ENCODE measurements around the gene AGK. TPM values are rescaled to one million over a fixed set of nuclear protein-coding genes. Genes with fewer than 3 reads are reported as not detected.
A peak's percentile ranks its signal among the peaks of the same experiment; 100 is the strongest.

Gene AGK
- total RNA-seq, 1 experiment from 2014 or later: 48.9 TPM

DNA sequence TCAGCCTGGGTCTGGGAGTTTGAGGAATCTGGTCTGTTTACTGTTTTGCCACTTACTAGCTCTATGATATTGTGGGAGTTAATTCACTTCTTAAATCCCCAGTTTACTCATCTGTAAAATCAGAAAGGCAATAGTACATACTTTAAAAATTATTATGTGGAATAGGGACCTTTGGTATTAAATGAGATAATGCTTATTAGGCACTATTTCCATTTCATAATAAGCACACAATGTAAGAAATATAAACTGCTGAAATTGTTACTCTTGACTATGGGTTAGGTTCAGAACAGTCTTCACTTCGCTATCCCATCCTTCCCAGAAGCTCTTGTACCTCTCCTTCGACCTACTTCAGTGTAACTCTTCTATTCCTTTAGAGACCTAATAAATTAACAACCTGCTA, 47.2 kb downstream of the AGK start:
- Histone ChIP-seq H3K9me2 (replicated peaks; ENCODE audit: insufficient read depth, low read length) (no peaks in the 10 kb centered on the region), H3K4me1 (ENCODE audit: low read length) (peaks cover 7% of the 10 kb centered on the region), H3K4me3 (ENCODE audit: low read length) (no peak overlapping the region), H3K36me3 (ENCODE audit: insufficient read depth, low read length) (peaks cover 11% of the 10 kb centered on the region; the same call in 1 of the 2 replicates), H3K9ac (ENCODE audit: low read length) (no peak overlapping the region), H2AFZ (ENCODE audit: low read length) (no peak overlapping the region), H3K27ac (ENCODE audit: low read length) (no peak overlapping the region), H3K9me3 (ENCODE audit: low read length) (no peaks in the 10 kb centered on the region), H4K20me1 (ENCODE audit: insufficient read depth, low read depth, low read length) (no peaks in the 10 kb centered on the region), H3K4me2 (ENCODE audit: low read depth, low read length, poor library complexity, severe bottlenecking) (no peak overlapping the region), H3K27me3 (ENCODE audit: low read length) (no peaks in the 10 kb centered on the region), H3K79me2 (ENCODE audit: low read length) (peaks cover 4% of the 10 kb centered on the region; the same call in 1 of the 2 replicates)
- no peak for DNase-seq

GRCh38 chr7:141600168-141601006, 49.2 kb downstream of the AGK start:
- Histone ChIP-seq H3K27me3 (ENCODE audit: low read length) (no peaks in the 10 kb centered on the region), H3K4me1 (ENCODE audit: low read length) (peaks cover 5% of the 10 kb centered on the region; the same call in 1 of the 2 replicates), H2AFZ (ENCODE audit: low read length) (no peak overlapping the region), H3K36me3 (ENCODE audit: insufficient read depth, low read length) (peaks cover 11% of the 10 kb centered on the region; the same call in 1 of the 2 replicates), H3K9me2 (replicated peaks; ENCODE audit: insufficient read depth, low read length) (no peaks in the 10 kb centered on the region), H3K9ac (ENCODE audit: low read length) (no peak overlapping the region), H3K79me2 (ENCODE audit: low read length) (no peaks in the 10 kb centered on the region), H3K4me2 (ENCODE audit: low read depth, low read length, poor library complexity, severe bottlenecking) (no peak overlapping the region), H3K9me3 (ENCODE audit: low read length) (no peaks in the 10 kb centered on the region), H3K4me3 (ENCODE audit: low read length) (no peak overlapping the region), H4K20me1 (ENCODE audit: insufficient read depth, low read depth, low read length) (no peaks in the 10 kb centered on the region), H3K27ac (ENCODE audit: low read length) (no peak overlapping the region)
- no peak for DNase-seq

GRCh38 chr7:141609576-141609975, 58.4 kb downstream of the AGK start:
- Histone ChIP-seq H3K4me3 (ENCODE audit: low read length) (no peak overlapping the region), H3K27ac (ENCODE audit: low read length) (no peak overlapping the region), H3K36me3 (ENCODE audit: insufficient read depth, low read length) (peaks cover 19% of the 10 kb centered on the region; the same call in 1 of the 2 replicates), H3K9me2 (replicated peaks; ENCODE audit: insufficient read depth, low read length) (no peaks in the 10 kb centered on the region), H3K9me3 (ENCODE audit: low read length) (no peaks in the 10 kb centered on the region), H4K20me1 (ENCODE audit: insufficient read depth, low read depth, low read length) (no peaks in the 10 kb centered on the region), H3K9ac (ENCODE audit: low read length) (no peak overlapping the region), H2AFZ (ENCODE audit: low read length) (no peak overlapping the region), H3K79me2 (ENCODE audit: low read length) (peaks cover 4% of the 10 kb centered on the region; the same call in 1 of the 2 replicates), H3K4me2 (ENCODE audit: low read depth, low read length, poor library complexity, severe bottlenecking) (no peak overlapping the region), H3K27me3 (ENCODE audit: low read length) (no peaks in the 10 kb centered on the region), H3K4me1 (ENCODE audit: low read length) (peaks cover 26% of the 10 kb centered on the region)
- no peak for DNase-seq

- peak overlapping the region; percentile 1; the same call in 1 of the 2 replicates for H3K4me3 ChIP-seq (ENCODE audit: low read length)
Observed at GRCh38 chr7:141610671-141611070, 59.5 kb downstream of the AGK start.

DNA sequence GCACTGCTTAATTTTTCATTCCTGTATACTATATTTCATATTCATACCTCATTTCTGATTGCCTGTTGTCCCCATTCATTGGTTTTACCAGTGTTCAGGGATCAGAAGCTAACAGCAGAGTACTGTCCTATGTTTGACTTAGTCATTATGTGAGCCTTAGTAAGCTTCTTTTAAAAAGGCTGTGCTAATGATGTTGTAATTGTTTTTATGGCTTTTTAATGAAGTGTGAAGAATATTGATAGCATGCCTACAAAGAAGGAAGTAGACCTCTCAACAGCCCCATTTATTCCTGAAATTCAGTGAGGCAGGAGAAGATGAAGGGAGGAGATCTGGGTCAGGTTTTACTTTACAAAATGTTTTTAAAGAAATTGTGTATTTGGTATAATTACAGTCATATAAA, 61.7 kb downstream of the AGK start:
- Histone ChIP-seq H3K79me2 (ENCODE audit: low read length) (no peaks in the 10 kb centered on the region), H3K27ac (ENCODE audit: low read length) (no peak overlapping the region), H3K9me3 (ENCODE audit: low read length) (no peaks in the 10 kb centered on the region), H3K9ac (ENCODE audit: low read length) (no peak overlapping the region), H3K4me1 (ENCODE audit: low read length) (peaks cover 12% of the 10 kb centered on the region), H3K27me3 (ENCODE audit: low read length) (no peaks in the 10 kb centered on the region), H3K36me3 (ENCODE audit: insufficient read depth, low read length) (peaks cover 14% of the 10 kb centered on the region; the same call in 1 of the 2 replicates), H3K9me2 (replicated peaks; ENCODE audit: insufficient read depth, low read length) (no peaks in the 10 kb centered on the region), H3K4me3 (ENCODE audit: low read length) (no peak overlapping the region), H4K20me1 (ENCODE audit: insufficient read depth, low read depth, low read length) (no peaks in the 10 kb centered on the region), H2AFZ (ENCODE audit: low read length) (no peak overlapping the region), H3K4me2 (ENCODE audit: low read depth, low read length, poor library complexity, severe bottlenecking) (no peak overlapping the region)
- no peak for DNase-seq

More at GRCh38 chr7:141610671-141611070, 59.5 kb downstream of the AGK start:
- Histone ChIP-seq H3K27me3 (ENCODE audit: low read length) (no peaks in the 10 kb centered on the region), H3K27ac (ENCODE audit: low read length) (peak overlapping the region; percentile 71), H3K9ac (ENCODE audit: low read length) (no peak overlapping the region), H2AFZ (ENCODE audit: low read length) (no peak overlapping the region), H3K4me1 (ENCODE audit: low read length) (peaks cover 26% of the 10 kb centered on the region), H3K36me3 (ENCODE audit: insufficient read depth, low read length) (peaks cover 20% of the 10 kb centered on the region; the same call in 1 of the 2 replicates), H3K9me2 (replicated peaks; ENCODE audit: insufficient read depth, low read length) (no peaks in the 10 kb centered on the region), H3K9me3 (ENCODE audit: low read length) (no peaks in the 10 kb centered on the region), H3K79me2 (ENCODE audit: low read length) (peaks cover 4% of the 10 kb centered on the region; the same call in 1 of the 2 replicates), H3K4me2 (ENCODE audit: low read depth, low read length, poor library complexity, severe bottlenecking) (peak overlapping the region; percentile 24), H4K20me1 (ENCODE audit: insufficient read depth, low read depth, low read length) (no peaks in the 10 kb centered on the region)
- peak; percentile 70 for DNase-seq

DNA sequence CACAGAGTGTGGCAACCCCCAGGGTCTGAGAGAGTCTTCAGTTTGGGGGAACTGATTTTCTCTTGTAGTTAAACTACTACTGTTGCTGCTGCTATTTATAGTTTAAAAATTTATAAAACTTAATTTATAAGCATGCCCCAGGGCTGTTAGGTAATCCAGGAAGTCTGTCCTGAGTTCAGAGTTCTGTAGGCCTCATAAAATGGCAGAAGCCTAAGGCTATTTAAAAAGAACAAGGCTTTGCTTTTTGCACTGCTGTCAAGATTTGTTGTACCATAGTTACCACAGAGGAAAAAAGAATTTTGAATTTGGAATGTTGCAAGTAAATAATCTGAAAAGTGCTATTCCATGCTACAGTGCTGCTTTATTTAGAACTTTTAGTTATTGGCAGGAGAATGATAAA, 66.1 kb downstream of the AGK start:
- no peaks in the 10 kb centered on the region for H3K79me2 ChIP-seq (ENCODE audit: low read length)
- peaks cover 15% of the 10 kb centered on the region for H3K36me3 ChIP-seq (ENCODE audit: insufficient read depth, low read length)
- H3K4me2 ChIP-seq (ENCODE audit: low read depth, low read length, poor library complexity, severe bottlenecking): no peak overlapping the region
- no peaks in the 10 kb centered on the region for H3K27me3 ChIP-seq (ENCODE audit: low read length)
- H3K4me3 ChIP-seq (ENCODE audit: low read length): no peak overlapping the region
- no peak overlapping the region for H3K9ac ChIP-seq (ENCODE audit: low read length)
- DNase-seq: no peak
- no peaks in the 10 kb centered on the region for H3K9me2 ChIP-seq (replicated peaks; ENCODE audit: insufficient read depth, low read length)
- H3K27ac ChIP-seq (ENCODE audit: low read length): no peak overlapping the region
- no peaks in the 10 kb centered on the region for H3K4me1 ChIP-seq (ENCODE audit: low read length)
- no peak overlapping the region for H2AFZ ChIP-seq (ENCODE audit: low read length)
- no peaks in the 10 kb centered on the region for H4K20me1 ChIP-seq (ENCODE audit: insufficient read depth, low read depth, low read length)
- no peaks in the 10 kb centered on the region for H3K9me3 ChIP-seq (ENCODE audit: low read length)

DNA sequence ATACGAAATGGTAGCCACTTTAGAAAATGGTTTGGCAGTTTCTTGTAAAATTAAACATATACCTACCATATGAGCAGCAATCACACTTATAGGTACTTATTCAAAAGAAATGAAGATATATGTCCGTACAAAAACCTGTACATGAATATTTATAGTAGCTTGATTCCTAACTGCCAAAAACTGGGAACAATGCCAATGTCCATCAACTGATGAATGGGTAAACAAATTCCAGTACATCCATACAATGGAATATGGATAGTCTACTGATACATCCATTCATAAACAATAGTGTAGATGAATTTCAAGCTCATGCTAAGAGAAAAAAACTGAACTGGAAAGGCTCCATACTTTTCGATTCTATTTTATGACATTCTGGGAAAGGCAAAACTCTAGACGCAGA, 68.5 kb downstream of the AGK start:
- no peak overlapping the region for H3K9ac ChIP-seq (ENCODE audit: low read length)
- H3K36me3 ChIP-seq (ENCODE audit: insufficient read depth, low read length): peaks cover 30% of the 10 kb centered on the region
- H4K20me1 ChIP-seq (ENCODE audit: insufficient read depth, low read depth, low read length): no peaks in the 10 kb centered on the region
- H3K4me1 ChIP-seq (ENCODE audit: low read length): no peaks in the 10 kb centered on the region
- H3K4me2 ChIP-seq (ENCODE audit: low read depth, low read length, poor library complexity, severe bottlenecking): no peak overlapping the region
- H3K4me3 ChIP-seq (ENCODE audit: low read length): no peak overlapping the region
- H3K27ac ChIP-seq (ENCODE audit: low read length): no peak overlapping the region
- H2AFZ ChIP-seq (ENCODE audit: low read length): no peak overlapping the region
- H3K79me2 ChIP-seq (ENCODE audit: low read length): no peaks in the 10 kb centered on the region
- DNase-seq: no peak
- no peaks in the 10 kb centered on the region; the same call in 1 of the 2 replicates for H3K9me2 ChIP-seq (replicated peaks; ENCODE audit: insufficient read depth, low read length)
- H3K9me3 ChIP-seq (ENCODE audit: low read length): no peaks in the 10 kb centered on the region
- no peaks in the 10 kb centered on the region for H3K27me3 ChIP-seq (ENCODE audit: low read length)

GRCh38 chr7:141624763-141625162, 73.6 kb downstream of the AGK start:
- Histone ChIP-seq H3K9me2 (replicated peaks; ENCODE audit: insufficient read depth, low read length) (no peaks in the 10 kb centered on the region; the same call in 1 of the 2 replicates), H3K4me2 (ENCODE audit: low read depth, low read length, poor library complexity, severe bottlenecking) (no peak overlapping the region), H3K9ac (ENCODE audit: low read length) (no peak overlapping the region), H3K9me3 (ENCODE audit: low read length) (no peaks in the 10 kb centered on the region), H3K27me3 (ENCODE audit: low read length) (no peaks in the 10 kb centered on the region), H3K4me3 (ENCODE audit: low read length) (no peak overlapping the region), H4K20me1 (ENCODE audit: insufficient read depth, low read depth, low read length) (no peaks in the 10 kb centered on the region), H3K79me2 (ENCODE audit: low read length) (no peaks in the 10 kb centered on the region), H3K27ac (ENCODE audit: low read length) (no peak overlapping the region), H3K36me3 (ENCODE audit: insufficient read depth, low read length) (peaks cover 30% of the 10 kb centered on the region), H3K4me1 (ENCODE audit: low read length) (no peaks in the 10 kb centered on the region), H2AFZ (ENCODE audit: low read length) (no peak overlapping the region)
- DNase-seq: no peak

All from Karpas-422 (cell line).